GM12878 (cell line): ENCODE data around the gene SPTBN1. TPM values are rescaled to one million over a fixed set of nuclear protein-coding genes. Genes with fewer than 3 reads are reported as not detected.

Experiments used
- ATAC-seq: fragments of 200-7000 bp; cut with Tn5 transposase; 3 replicates; pipeline ENCODE4 v1.9.1; 2020; ENCODE audit warnings: mild to moderate bottlenecking, moderate library complexity
- BruUV-seq: library from RNA; stranded (reverse); fragments of 400-500 nt; replicated peaks from 2 replicates; lab custom pipeline; 2021; lab: Mats Ljungman, UMichigan
- CTCF ChIA-PET: fragments of 300-600 bp; sonication (Branson Sonifier 250); formaldehyde crosslinking; extraction: SDS; loops from one replicate; lab custom pipeline; 2021; ENCODE audit warnings: inconsistent platforms; lab: Yijun Ruan, JAX
- POLR2A ChIA-PET: fragments of 350-600 bp; formaldehyde crosslinking; extraction: SDS; loops from one replicate; lab custom pipeline; 2021; ENCODE audit warnings: inconsistent platforms; lab: Charles Lee
- RAD21 ChIA-PET: fragments of 300-600 bp; sonication (Branson Sonifier 250); formaldehyde crosslinking; loops from one replicate; lab custom pipeline; 2023; ENCODE audit warnings: antibody characterized with exemption; ENCODE audit not compliant: unreplicated experiment; lab: Charles Lee
- SMC1A ChIA-PET: fragments of 300-600 bp; sonication (Branson Sonifier 250); formaldehyde crosslinking; loops from one replicate; lab custom pipeline; 2023; ENCODE audit not compliant: unreplicated experiment, uncharacterized antibody; lab: Charles Lee
- DNase-seq: peaks from one replicate; pipeline ENCODE4 v3.0.0-alpha.2; 2011; ENCODE audit warnings: low read depth, low spot score
- FAIRE-seq: peaks from 3 replicates; lab custom pipeline; 2011; peaks lifted over from hg19 to GRCh38; lab: Jason Lieb, UNC
- H2AFZ ChIP-seq: 2 replicates; pipeline ENCODE4 v1.6.0; 2011; ENCODE audit warnings: low read depth, low read length, control low read depth; ENCODE audit not compliant: control insufficient read depth
- H3K27ac ChIP-seq: 2 replicates; pipeline ENCODE4 v1.5.1; 2011; ENCODE audit warnings: control low read depth; ENCODE audit not compliant: control insufficient read depth, insufficient read depth
- H3K27me3 ChIP-seq, 2 experiments: replicated peaks in 1 of 2; 2 replicates each; pipeline versions ENCODE4 v1.6.0 to v1.6.1; 2011; ENCODE audit warnings: low read length in 1 of 2; ENCODE audit not compliant: control insufficient read depth in 2 of 2, insufficient read depth in 2 of 2
- H3K36me3 ChIP-seq, 2 experiments: 2 replicates each; pipeline ENCODE4 v1.5.1; 2011; ENCODE audit warnings: low read length in 1 of 2; ENCODE audit not compliant: control insufficient read depth in 2 of 2, insufficient read depth in 2 of 2
- H3K4me1 ChIP-seq: 2 replicates; pipeline ENCODE4 v1.6.1; 2011; ENCODE audit warnings: mild to moderate bottlenecking, low read length, moderate library complexity, mixed read lengths; ENCODE audit not compliant: control insufficient read depth, insufficient read depth
- H3K4me2 ChIP-seq: 2 replicates; pipeline ENCODE4 v1.6.0; 2011; ENCODE audit warnings: control low read depth; ENCODE audit not compliant: control insufficient read depth, insufficient read depth
- H3K4me3 ChIP-seq: fragments of 200-600 bp; sonication (generic); 2 replicates; pipeline ENCODE4 v1.5.1; 2016
- H3K79me2 ChIP-seq: 2 replicates; pipeline ENCODE4 v1.6.0; 2011; ENCODE audit warnings: low read length; ENCODE audit not compliant: control insufficient read depth, insufficient read depth
- H3K9ac ChIP-seq: 2 replicates; pipeline ENCODE4 v1.8.0; 2011; ENCODE audit warnings: low read length, control low read depth, mixed read lengths; ENCODE audit not compliant: control insufficient read depth, insufficient read depth
- H3K9me3 ChIP-seq: replicated peaks from 3 replicates; pipeline ENCODE4 v1.5.1; 2011; ENCODE audit warnings: mild to moderate bottlenecking, low read length; ENCODE audit not compliant: control insufficient read depth, insufficient read depth
- H4K20me1 ChIP-seq: 2 replicates; pipeline ENCODE4 v1.6.0; 2011; ENCODE audit not compliant: control insufficient read depth, insufficient read depth
- EED ChIP-seq: sonication (generic); IDR thresholded peaks from 2 replicates; pipeline ENCODE4 v1.6.1; 2016; ENCODE audit warnings: antibody characterized with exemption, low read depth
- MAX ChIP-seq: IDR thresholded peaks from 2 replicates; pipeline ENCODE4 v1.6.1; 2012; ENCODE audit warnings: low read depth, low read length, improper control_type of control experiment
- MEF2B ChIP-seq: fragments of 450-650 bp; IDR thresholded peaks from 2 replicates; pipeline ENCODE4 v1.6.1; 2018; ENCODE audit warnings: mild to moderate bottlenecking, moderate library complexity; ENCODE audit not compliant: partially characterized antibody, poor library complexity, severe bottlenecking
- MTA2 ChIP-seq: fragments of 450-650 bp; IDR thresholded peaks from 2 replicates; pipeline ENCODE4 v1.6.1; 2016; ENCODE audit warnings: low read depth, mild to moderate bottlenecking, moderate library complexity
- MTA3 ChIP-seq: IDR thresholded peaks from 2 replicates; pipeline ENCODE4 v1.6.1; 2012; ENCODE audit warnings: low read length, inconsistent platforms, borderline replicate concordance
- MYC ChIP-seq: IDR thresholded peaks from 2 replicates; pipeline ENCODE4 v1.6.1; 2011; ENCODE audit warnings: mild to moderate bottlenecking, low read length, moderate library complexity, inconsistent platforms; ENCODE audit not compliant: insufficient read depth, insufficient replicate concordance, insufficient read length, severe bottlenecking
- NFYB ChIP-seq: IDR thresholded peaks from 2 replicates; pipeline ENCODE4 v1.6.1; 2011; ENCODE audit warnings: low read depth, mild to moderate bottlenecking, low read length, improper control_type of control experiment, moderate library complexity; ENCODE audit not compliant: insufficient read depth
- ZBED1 ChIP-seq: IDR thresholded peaks from 2 replicates; pipeline ENCODE4 v1.6.1; 2016; ENCODE audit warnings: borderline replicate concordance
- ZNF207 ChIP-seq: fragments of 450-650 bp; IDR thresholded peaks from 2 replicates; pipeline ENCODE4 v1.6.1; 2014; ENCODE audit warnings: antibody characterized with exemption, mild to moderate bottlenecking, borderline replicate concordance
- ZNF217 ChIP-seq: fragments of 450-650 bp; IDR thresholded peaks from 2 replicates; pipeline ENCODE4 v1.6.1; 2017; ENCODE audit warnings: antibody characterized with exemption, mild to moderate bottlenecking
- WGBS: methylation state at CpG from one replicate; pipeline ENCODE4 v1.1.6; 2016; ENCODE audit warnings: low lambda C conversion rate; ENCODE audit not compliant: insufficient replicate concordance, insufficient coverage; ENCODE audit errors: missing lambda C conversion rate; 5-methylcytosine and 5-hydroxymethylcytosine counted together
- in situ Hi-C: fragments of 300-500 bp; cut with MboI; formaldehyde crosslinking; loops from 9 replicates; pipeline ENCODE4 v1.14.3; 2018; ENCODE audit warnings: mixed read lengths
- intact Hi-C: fragments of 100-400 bp; cut with micrococcal nuclease; formaldehyde crosslinking; loops from one replicate; pipeline ENCODE4 v1.14.2; 2022; ENCODE audit not compliant: unreplicated experiment
- polyA plus RNA-seq, 11 experiments: library from polyadenylated mRNA; depleted of rRNA in 4 of 11; unstranded in 6 of 11; stranded (reverse) in 5 of 11; fragments of >200 nt; fragmentation: Nextera tagmentation in 4 of 11; fragmentation: Illumina TruSeq in 1 of 11; extraction: Ambion mirVana in 4 of 11; extraction: Trizol in 1 of 11; gene quantifications; 1 replicate in 1 of 11; 2 replicates in 10 of 11; pipeline versions ENCODE4 v1.2.1 to v1.2.3, GENCODE V29; 2011 to 2016; ENCODE audit warnings: inconsistent platforms in 2 of 11, missing spikeins in 2 of 11, low read depth in 1 of 11
- total RNA-seq, 4 experiments: library from RNA; depleted of rRNA in 3 of 4; stranded (reverse); fragments of >200 nt in 3 of 4; fragmentation: Illumina TruSeq in 1 of 4; extraction: Trizol in 1 of 4; gene quantifications; 2 replicates each; pipeline versions ENCODE4 v1.2.1 to v1.2.3, GENCODE V29; 2013 to 2021

The SPTBN1 gene
- total and polyA plus RNA-seq, 10 of the 15 experiments (the other 5 are each of a cell fraction or from before 2014, with no cell fraction given) = 20.6 to 154 (median 76.7) TPM

- Histone ChIP-seq H4K20me1 (no peaks in the 10 kb centered on the region), H3K79me2 (no peaks in the 10 kb centered on the region), H3K27me3 (no peaks in the 10 kb centered on the region), H3K27ac (no peak overlapping the region), H3K9ac (no peak overlapping the region), H3K4me2 (no peak overlapping the region), H3K4me1 (no peaks in the 10 kb centered on the region), H3K36me3 (no peaks in the 10 kb centered on the region), H3K9me3 (no peaks in the 10 kb centered on the region), H3K4me3 (no peak overlapping the region), H2AFZ (no peak overlapping the region)
- ChIA-PET POLR2A (interaction anchor here (0.5 kb wide), 1 partner anchor 16 kb away, joined by 3 read pairs; no protein-coding TSS in a partner anchor), RAD21 (interaction anchor here (0.7 to 1.0 kb wide), 2 partner anchors 37 to 158 kb away, joined by 3 to 4 read pairs; no protein-coding TSS in a partner anchor), CTCF (interaction anchor here (1.3 to 2.9 kb wide), 3 partner anchors 10 to 284 kb away, joined by 3 to 12 read pairs (median 12); no protein-coding TSS in a partner anchor), SMC1A (interaction anchor here (0.7 to 1.6 kb wide), 8 partner anchors 8 to 274 kb away, joined by 3 to 8 read pairs (median 3); no protein-coding TSS in a partner anchor)
- in situ Hi-C loops (no loop called here), intact Hi-C loops (no loop called here)
- FAIRE-seq = no peak
- 26% methylated on average over 2 of the region's 2 CpGs for WGBS
- DNase-seq = no peak
- TF ChIP-seq NFYB (no peak), ZBED1 (no peak)
- BruUV-seq = no TSS peak
- no peak for ATAC-seq
These were observed 36.2 kb downstream of the SPTBN1 start for GRCh38 chr2:54492335-54492734.

- H3K9me3 ChIP-seq = no peaks in the 10 kb centered on the region
- in situ Hi-C loops (no loop called here), intact Hi-C loops (no loop called here)
- CTCF ChIA-PET = no interaction called here
- SMC1A ChIA-PET = no interaction called here
- BruUV-seq = no TSS peak
- no peak for TF ChIP-seq EED
- TF ChIP-seq MAX = no peak
- TF ChIP-seq MYC = no peak
- no peak for TF ChIP-seq MEF2B
- no peak for TF ChIP-seq ZNF217
- TF ChIP-seq ZNF207 = no peak
- TF ChIP-seq MTA3 = no peak
- TF ChIP-seq MTA2 = no peak
- no peak for ATAC-seq
- RAD21 ChIA-PET = no interaction called here
- H3K36me3 ChIP-seq = no peaks in the 10 kb centered on the region
- no peak for DNase-seq
- FAIRE-seq = no peak
- H3K4me2 ChIP-seq = no peak overlapping the region
- no peaks in the 10 kb centered on the region for H4K20me1 ChIP-seq
- no peak overlapping the region for H2AFZ ChIP-seq
- no peak overlapping the region for H3K27ac ChIP-seq
- POLR2A ChIA-PET = no interaction called here
- H3K27me3 ChIP-seq = 0 out of 4 replicates have a peak, but pooled peaks cover 0 to 3% of the 10 kb centered on the region in 2 experiments
- no peak overlapping the region for H3K9ac ChIP-seq
- H3K4me3 ChIP-seq = no peak overlapping the region
- H3K4me1 ChIP-seq = no peaks in the 10 kb centered on the region
- H3K79me2 ChIP-seq = no peaks in the 10 kb centered on the region
- WGBS = 20% methylated on average over 3 of the region's 3 CpGs
These were observed 38.0 kb downstream of the SPTBN1 start for GRCh38 chr2:54494087-54494486.
